GM19099 (cell line): ENCODE data around the gene FIBP.

Experiments used
- POLR2A ChIP-seq: IDR thresholded peaks from 3 replicates; pipeline ENCODE4 v1.6.1; 2011; ENCODE audit warnings: low read depth; ENCODE audit not compliant: insufficient read length; ENCODE audit errors: extremely low read depth

The FIBP gene

GRCh38 chr11:65870706-65871681, 17.3 kb downstream of the FIBP start:
- TF ChIP-seq POLR2A = no peak

- no peak for TF ChIP-seq POLR2A
These were observed 18.0 kb downstream of the FIBP start for GRCh38 chr11:65870307-65870658.

DNA sequence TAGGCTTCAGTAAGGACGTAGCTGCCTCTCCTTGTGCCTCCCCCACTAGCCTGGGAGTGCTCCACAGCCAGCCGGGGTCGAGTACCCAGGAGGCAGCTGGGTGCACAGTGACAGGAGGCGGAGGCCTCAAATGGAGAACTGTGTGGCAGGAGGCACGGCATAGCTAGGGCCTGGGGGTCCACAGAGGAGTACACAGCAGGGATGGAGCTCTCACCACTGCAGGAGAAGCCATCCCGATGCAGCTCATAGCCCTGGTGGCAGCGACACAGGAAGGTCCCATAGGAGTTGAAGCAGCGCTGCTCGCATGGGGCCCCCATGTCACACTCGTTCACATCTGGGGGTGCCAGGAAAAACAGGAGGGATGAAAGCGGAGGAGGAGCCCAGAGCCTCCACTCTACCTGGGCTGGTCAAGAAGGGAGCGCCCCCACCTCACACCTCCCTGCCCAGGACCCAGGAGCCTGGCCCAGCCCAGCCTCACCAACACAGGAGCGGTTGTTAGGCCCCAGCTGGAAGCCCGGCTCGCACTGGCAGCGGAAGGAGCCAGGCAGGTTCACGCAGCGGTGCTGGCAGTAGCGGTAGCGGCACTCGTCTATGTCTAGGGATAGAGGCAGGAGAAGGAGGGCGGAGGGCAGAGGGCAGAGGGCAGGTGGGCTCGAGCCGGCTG, 18.5 kb downstream of the FIBP start:
- no peak for TF ChIP-seq POLR2A

- no peak for TF ChIP-seq POLR2A
These were observed 19.4 kb downstream of the FIBP start for GRCh38 chr11:65868907-65869306.

DNA sequence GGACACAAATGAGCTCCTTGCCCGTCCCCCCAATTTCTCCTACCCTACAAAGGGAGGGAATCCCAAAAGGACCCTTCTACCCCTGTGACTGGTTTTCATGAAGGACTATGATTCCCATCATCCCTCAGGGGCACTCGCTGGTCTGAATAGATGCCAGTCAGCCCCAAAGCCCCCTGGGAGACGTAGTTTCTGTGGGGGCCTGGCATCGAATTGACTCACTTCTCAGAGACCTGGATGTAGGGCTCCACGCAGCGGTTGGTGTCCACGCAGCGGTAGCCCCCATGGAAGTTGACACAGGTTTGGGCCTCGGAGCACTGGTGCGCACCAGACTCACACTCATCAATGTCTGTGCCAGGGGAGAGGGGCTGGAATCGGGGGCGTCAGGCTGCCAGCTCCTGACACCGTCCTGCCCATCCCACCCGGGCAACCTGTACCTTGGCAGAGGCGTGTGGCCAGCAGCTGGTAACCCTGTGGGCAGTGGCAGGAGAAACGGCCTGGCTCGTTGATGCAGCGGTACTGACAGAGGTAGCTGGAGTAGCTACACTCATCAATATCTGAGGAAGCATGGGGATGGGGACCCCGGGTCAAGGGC, 20.1 kb downstream of the FIBP start:
- no peak for TF ChIP-seq POLR2A

DNA sequence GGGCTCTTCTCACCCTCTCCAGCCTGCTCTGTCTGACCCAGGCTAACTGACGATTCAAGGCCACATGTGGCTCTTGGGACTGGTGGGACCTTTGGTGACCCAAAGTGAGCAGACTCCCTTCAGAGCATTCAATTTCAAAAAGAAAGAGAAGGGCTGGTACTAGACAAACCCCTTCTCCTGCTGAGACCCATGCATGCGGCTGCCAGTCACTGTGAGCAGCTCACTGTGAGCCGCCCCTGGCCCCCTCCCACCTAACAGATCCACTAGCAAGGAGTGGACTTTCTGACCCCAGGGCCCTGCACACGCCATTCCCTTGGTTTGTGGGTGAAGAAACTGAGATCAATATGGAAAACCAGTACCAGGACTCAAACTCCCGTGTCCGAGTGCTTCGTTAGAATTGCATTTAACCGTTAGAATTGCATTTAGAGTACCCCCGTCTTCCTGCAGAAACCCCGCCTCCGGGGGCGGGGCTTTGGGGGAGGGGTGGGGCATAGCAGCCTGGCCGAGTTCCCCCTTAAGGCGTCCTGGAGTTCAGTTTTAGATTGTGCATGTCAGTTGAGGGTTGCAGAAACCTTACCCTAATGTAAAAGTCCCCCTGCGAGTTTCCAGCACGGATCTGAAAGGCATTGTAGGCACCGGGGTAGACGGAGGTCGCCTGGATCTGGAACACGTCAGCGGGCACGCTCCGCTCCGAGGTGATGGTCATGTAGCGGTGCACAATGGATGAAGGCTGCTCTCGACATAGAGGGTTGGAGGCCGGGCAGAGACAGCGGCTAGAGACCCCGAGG, 20.8 kb downstream of the FIBP start:
- no peak for TF ChIP-seq POLR2A

DNA sequence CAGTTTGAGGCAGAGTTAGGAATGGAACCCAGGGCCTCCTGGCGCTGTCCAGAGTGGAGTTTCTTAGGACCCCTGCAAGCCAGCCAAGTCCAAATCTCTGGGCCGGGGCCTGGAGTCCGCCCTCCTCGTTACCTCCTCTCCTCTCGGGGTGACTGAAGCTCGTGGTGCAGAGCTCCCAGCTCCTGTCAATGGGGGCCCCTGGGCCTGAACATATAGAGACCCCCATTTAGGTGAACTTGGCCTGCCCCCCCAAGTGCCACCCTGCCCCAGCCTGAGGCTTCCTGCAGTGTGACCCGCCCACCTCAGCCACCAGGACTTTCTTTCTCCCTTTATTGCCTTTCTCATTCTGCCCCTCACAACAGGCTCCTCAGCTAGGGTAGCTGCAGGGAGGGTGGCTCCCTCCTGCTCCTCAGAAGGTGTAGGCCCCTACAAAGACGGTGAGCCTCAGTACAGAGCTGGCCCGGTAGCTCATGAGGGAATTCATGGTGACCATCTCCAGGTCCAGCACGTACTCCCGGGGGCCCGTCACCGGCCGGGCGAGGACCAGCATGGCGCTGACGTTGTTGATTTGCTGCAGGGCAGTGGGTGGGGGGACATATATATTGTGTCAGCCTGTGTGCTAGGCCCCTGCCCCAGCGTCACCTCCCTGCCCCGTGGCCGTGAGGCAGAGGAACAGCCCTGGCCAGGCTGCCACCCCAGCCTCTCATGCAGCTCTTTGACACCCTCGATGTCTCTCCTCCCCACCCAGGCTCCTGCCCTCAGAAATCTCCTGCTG, 21.6 kb downstream of the FIBP start:
- no peak for TF ChIP-seq POLR2A

DNA sequence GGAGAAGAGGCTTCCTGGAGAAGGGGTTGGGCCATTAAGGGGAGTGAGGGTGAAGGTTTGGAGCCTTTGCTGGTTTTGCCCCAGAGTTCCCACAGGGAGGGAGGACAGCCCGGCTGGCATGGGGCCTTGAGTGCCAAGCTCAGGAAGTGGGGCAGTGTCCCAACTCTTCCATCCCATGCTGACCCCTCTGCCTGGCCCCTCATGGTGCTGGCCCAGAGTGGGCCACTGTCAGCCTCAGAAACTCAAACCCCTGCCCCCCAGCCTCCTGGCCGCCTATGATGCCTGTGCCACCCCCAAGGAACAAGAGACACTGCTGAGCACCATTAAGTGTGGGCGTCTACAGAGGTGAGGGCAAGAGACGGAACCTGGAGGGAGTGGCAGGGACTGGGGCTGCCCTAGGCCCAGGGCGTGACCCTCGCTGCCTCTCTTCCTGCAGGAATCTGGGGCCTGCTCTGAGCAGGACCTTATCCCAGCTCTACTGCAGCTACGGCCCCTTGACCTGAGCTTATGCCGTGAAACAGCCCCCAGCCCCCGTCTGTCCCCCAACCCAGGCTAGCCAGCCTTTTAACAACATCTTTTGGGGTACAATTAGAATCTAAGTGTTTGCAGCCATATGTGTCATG, 22.6 kb downstream of the FIBP start:
- TF ChIP-seq POLR2A = no peak

DNA sequence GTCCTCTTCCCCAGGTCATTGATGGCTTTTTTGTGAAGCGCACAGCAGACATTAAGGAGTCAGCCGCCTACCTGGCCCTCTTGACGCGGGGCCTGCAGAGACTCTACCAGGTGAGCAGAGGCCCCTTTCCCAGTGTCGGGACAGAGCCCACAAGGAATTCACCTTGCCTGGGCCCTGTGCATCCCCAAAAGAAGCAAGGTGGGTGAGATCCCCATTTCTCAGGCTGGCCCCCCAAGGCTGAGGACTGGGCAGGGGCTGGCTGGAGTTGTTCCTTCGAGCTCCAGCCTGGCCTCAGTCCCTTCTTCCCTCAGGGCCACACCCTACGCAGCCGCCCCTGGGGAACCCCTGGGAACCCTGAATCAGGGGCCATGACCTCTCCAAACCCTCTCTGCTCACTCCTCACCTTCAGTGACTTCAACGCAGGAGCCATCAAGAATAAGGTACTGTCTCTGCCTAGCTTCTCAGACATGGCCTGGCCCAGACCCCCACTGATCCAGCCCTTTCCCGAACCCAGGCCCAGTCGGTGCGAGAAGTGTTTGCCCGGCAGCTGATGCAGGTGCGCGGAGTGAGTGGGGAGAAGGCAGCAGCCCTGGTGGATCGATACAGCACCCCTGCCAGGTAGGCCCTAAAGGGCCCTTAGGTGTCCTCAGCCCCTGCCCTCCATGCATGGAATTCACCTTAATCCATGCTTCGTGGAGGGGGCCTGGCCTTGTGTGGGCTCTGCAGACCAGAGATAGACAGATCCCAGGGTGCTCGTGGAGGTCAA, 23.4 kb downstream of the FIBP start:
- TF ChIP-seq POLR2A = no peak

DNA sequence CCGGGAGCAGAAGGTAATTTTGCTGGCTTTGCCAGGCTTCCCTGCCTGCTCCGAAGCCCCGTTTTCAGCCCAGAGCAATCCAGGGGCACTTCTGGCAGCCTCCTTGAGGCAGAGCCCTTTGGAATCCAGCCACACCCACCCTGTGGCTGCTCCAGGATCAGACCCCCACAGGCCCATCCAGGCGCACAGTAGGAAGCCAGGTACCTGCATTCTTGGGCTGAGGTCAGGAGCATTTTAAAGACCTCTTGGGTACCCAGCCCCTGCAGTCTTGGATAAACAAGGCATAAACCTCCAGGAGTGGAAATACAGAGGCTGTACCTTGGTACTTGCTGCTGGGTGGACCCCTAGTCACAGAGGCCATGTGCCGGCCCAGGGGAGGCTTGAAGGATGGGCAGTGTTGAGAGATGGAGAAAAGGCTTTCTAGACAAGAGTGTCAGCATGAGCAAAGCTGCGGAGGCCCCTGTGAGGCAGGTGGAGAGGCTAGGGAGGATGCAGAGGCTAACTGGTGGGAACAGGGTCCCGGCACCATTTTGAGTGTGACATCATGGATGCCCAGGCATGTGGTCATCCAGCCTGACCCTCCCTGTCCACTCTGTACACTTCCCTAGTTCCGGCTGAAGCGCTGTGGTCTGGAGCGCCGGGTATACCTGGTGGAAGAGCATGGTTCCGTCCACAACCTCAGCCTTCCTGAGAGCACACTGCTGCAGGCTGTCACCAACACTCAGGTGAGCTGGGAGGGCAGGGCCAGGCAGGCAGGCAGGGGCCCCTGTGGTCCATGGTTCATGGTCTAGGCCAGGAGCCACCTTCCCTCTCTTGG, 24.2 kb downstream of the FIBP start:
- no peak for TF ChIP-seq POLR2A

- TF ChIP-seq POLR2A = no peak
These were observed 25.1 kb downstream of the FIBP start for GRCh38 chr11:65862941-65863888.
